ENCODE results near the gene B3GNT2. TPM values are rescaled to one million over a fixed set of nuclear protein-coding genes. Genes with fewer than 3 reads are reported as not detected.

Gene B3GNT2
- total RNA-seq, 6 experiments from 2014 or later, result 9.1 to 11.0 (median 9.9) TPM

DNA sequence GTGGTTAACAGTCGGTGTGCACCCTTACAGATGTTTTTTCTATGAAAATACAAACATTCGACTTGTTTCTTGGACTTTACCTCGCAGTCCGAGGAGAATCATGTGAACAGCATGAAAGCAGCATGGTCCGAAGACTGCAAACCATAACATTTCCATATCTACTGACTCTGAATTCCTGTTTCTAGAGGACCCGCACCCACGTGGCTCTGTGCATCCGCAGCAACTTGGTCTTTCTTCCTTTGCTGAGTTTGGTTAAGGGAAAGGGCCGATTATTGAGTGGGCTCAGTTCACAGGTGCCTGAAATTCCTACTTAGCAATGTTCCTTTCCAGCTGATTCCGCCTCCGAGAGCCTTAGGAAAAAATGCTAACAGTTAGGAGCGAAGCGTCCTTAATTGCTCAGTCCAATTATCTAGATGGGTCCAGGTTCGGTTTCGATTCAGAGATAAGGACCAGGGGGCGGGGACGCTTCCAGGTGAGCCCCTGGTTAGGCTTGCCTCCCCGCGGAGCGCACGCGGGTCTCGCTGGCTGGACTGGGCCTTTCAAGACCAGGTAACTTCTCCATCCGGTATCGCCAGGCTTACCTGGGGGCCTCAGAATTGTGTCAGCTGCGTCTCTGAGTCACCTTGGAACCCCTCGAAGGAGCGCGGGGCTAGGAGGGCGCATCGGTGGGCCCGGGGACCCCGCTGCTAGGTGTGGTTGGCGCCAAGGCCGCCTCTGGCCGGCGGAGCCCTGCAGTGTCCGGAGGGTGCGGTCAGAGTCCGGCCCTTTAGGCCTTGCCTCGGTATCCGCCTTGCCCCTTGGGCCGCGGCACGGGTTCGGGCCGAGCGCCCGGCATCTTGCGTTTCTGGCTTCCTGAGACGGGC is 1.1 kb upstream of the B3GNT2 start:
- Histone ChIP-seq H3K4me1 (peaks cover 0 to 29% (median 11%) of the 10 kb centered on the region in 4 donors), H3K27me3 (no peaks in the 10 kb centered on the region), H3K27ac (peak overlapping the region; percentile 92 to 95 (median 95)), H3K4me3 (peak overlapping the region; percentile 88 to 93 (median 91)), H3K9me3 (no peaks in the 10 kb centered on the region), H3K36me3 (no peaks in the 10 kb centered on the region)
- DNase-seq, result peak; percentile 50 to 61 (median 54)
- TF ChIP-seq, protein P1, sequence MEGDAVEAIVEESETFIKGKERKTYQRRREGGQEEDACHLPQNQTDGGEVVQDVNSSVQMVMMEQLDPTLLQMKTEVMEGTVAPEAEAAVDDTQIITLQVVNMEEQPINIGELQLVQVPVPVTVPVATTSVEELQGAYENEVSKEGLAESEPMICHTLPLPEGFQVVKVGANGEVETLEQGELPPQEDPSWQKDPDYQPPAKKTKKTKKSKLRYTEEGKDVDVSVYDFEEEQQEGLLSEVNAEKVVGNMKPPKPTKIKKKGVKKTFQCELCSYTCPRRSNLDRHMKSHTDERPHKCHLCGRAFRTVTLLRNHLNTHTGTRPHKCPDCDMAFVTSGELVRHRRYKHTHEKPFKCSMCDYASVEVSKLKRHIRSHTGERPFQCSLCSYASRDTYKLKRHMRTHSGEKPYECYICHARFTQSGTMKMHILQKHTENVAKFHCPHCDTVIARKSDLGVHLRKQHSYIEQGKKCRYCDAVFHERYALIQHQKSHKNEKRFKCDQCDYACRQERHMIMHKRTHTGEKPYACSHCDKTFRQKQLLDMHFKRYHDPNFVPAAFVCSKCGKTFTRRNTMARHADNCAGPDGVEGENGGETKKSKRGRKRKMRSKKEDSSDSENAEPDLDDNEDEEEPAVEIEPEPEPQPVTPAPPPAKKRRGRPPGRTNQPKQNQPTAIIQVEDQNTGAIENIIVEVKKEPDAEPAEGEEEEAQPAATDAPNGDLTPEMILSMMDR (IDR thresholded peaks at IDR 0.05), result no peak
- no peak for TF ChIP-seq POLR2A (IDR thresholded peaks at IDR 0.05)
- intact Hi-C loops (cut with DNase I), result no loop called here
- peak; percentile 5 to 37 (median 16) for ATAC-seq
- WGBS (ENCODE audit: insufficient coverage, low coverage, low lambda C conversion rate, missing lambda C conversion rate), result 51% methylated on average over 23 of the region's 51 CpGs

- DNase-seq (peak; percentile 61 to 85 (median 80)), ATAC-seq (peak; percentile 43 to 68 (median 58))
- Histone ChIP-seq H3K4me1 (peaks cover 0 to 45% (median 12%) of the 10 kb centered on the region in 4 donors), H3K27me3 (no peaks in the 10 kb centered on the region), H3K4me3 (peak overlapping the region; percentile 88 to 93 (median 91)), H3K9me3 (no peaks in the 10 kb centered on the region), H3K36me3 (no peaks in the 10 kb centered on the region), H3K27ac (peak overlapping the region; percentile 92 to 95 (median 95))
- WGBS (ENCODE audit: insufficient coverage, low coverage, low lambda C conversion rate, missing lambda C conversion rate), result 0% methylated on average over 12 of the region's 63 CpGs
- intact Hi-C loops (cut with DNase I), result no loop called here
- TF ChIP-seq, protein P1 (IDR thresholded peaks at IDR 0.05), result no peak
- TF ChIP-seq POLR2A (IDR thresholded peaks at IDR 0.05), result peak; percentile 1
These were observed 475 bp downstream of the B3GNT2 start for GRCh38 chr2:62196278-62196901.

GRCh38 chr2:62197011-62197924 is 1.4 kb downstream of the B3GNT2 start:
- H3K27me3 ChIP-seq, result no peaks in the 10 kb centered on the region
- H3K4me1 ChIP-seq, result peaks cover 0 to 53% (median 16%) of the 10 kb centered on the region in 4 donors
- peak overlapping the region; percentile 88 to 93 (median 91) for H3K4me3 ChIP-seq
- DNase-seq (peak; percentile 62 to 76 (median 67)), ATAC-seq (peak; percentile 40 to 51 (median 46))
- WGBS (ENCODE audit: insufficient coverage, low coverage, low lambda C conversion rate, missing lambda C conversion rate), result 0% methylated on average over 25 of the region's 48 CpGs
- TF ChIP-seq, protein P1 (IDR thresholded peaks at IDR 0.05), result peak in 1 of 4 donors; percentile 5
- no peak for TF ChIP-seq POLR2A (IDR thresholded peaks at IDR 0.05)
- H3K36me3 ChIP-seq, result no peaks in the 10 kb centered on the region
- H3K27ac ChIP-seq, result peak overlapping the region; percentile 92 to 95 (median 95)
- no peaks in the 10 kb centered on the region for H3K9me3 ChIP-seq
- intact Hi-C loops (cut with DNase I), result no loop called here
